K562 (cell line): ENCODE data around the gene ALDH9A1. TPM values are rescaled to one million over a fixed set of nuclear protein-coding genes. Genes with fewer than 3 reads are reported as not detected.

Source experiments
- BCLAF1 ChIP-seq, 2 experiments: fragments of 450-650 bp in 1 of 2; IDR thresholded peaks; 2 replicates each; pipeline ENCODE4 v1.6.1; 2011 to 2017; ENCODE audit warnings: low read depth in 2 of 2, antibody characterized with exemption in 1 of 2, borderline replicate concordance in 1 of 2, low read length in 1 of 2, mild to moderate bottlenecking in 1 of 2, mixed read lengths in 1 of 2; ENCODE audit not compliant: control insufficient read depth in 1 of 2
- ETV6 ChIP-seq, 3 experiments: fragments of 150-350 bp in 1 of 3; sonication (generic) in 1 of 3; formaldehyde crosslinking in 1 of 3; IDR thresholded peaks; 2 replicates each; pipeline versions ENCODE4 v1.6.1 to v1.8.0; 2014 to 2022; ENCODE audit warnings: borderline replicate concordance in 2 of 3, low read depth in 2 of 3, antibody characterized with exemption in 1 of 3, low read length in 1 of 3, mild to moderate bottlenecking in 1 of 3, missing genetic modification reagents in 1 of 3
- FOXK1 ChIP-seq: sonication (generic); formaldehyde crosslinking; IDR thresholded peaks from 2 replicates; pipeline ENCODE4 v1.8.0; 2022; ENCODE audit warnings: missing genetic modification reagents, mild to moderate bottlenecking, borderline replicate concordance
- GTF2E2 ChIP-seq: fragments of 200-800 bp; sonication (Bioruptor generic); IDR thresholded peaks from 2 replicates; pipeline ENCODE4 v1.6.1; 2016; ENCODE audit warnings: missing genetic modification characterization, missing compliant biosample characterization
- HNRNPH1 ChIP-seq: fragments of 200-400 bp; formaldehyde crosslinking; optimal IDR thresholded peaks from 2 replicates; pipeline ENCODE3; 2017; ENCODE audit warnings: low read depth, mild to moderate bottlenecking, low read length, moderate library complexity
- L3MBTL2 ChIP-seq: fragments of 450-650 bp; IDR thresholded peaks from 2 replicates; pipeline ENCODE4 v1.6.1; 2016; ENCODE audit warnings: mild to moderate bottlenecking, moderate library complexity
- MAFF ChIP-seq: IDR thresholded peaks from 2 replicates; pipeline ENCODE4 v1.6.1; 2012; ENCODE audit warnings: low read length, improper control_type of control experiment
- MEIS2 ChIP-seq: fragments of 450-650 bp; IDR thresholded peaks from 2 replicates; pipeline ENCODE4 v1.6.1; 2014; ENCODE audit warnings: mild to moderate bottlenecking; ENCODE audit not compliant: partially characterized antibody
- MLX ChIP-seq, 2 experiments: fragments of 450-650 bp in 1 of 2; sonication (generic) in 1 of 2; formaldehyde crosslinking; conservative IDR thresholded peaks; 2 replicates each; pipeline versions ENCODE4 v1.4.0 to v1.8.1; 2020 to 2022; ENCODE audit warnings: mild to moderate bottlenecking in 1 of 2, missing genetic modification reagents in 1 of 2
- NFIC ChIP-seq: fragments of 450-650 bp; IDR thresholded peaks from 2 replicates; pipeline ENCODE4 v1.6.1; 2017; ENCODE audit warnings: mild to moderate bottlenecking, inconsistent platforms
- PHF20 ChIP-seq: fragments of 450-650 bp; IDR thresholded peaks from 2 replicates; pipeline ENCODE4 v1.6.1; 2018; ENCODE audit not compliant: partially characterized antibody
- SMARCA5 ChIP-seq: fragments of 450-650 bp; IDR thresholded peaks from 2 replicates; pipeline ENCODE4 v1.6.1; 2016
- ZNF407 ChIP-seq: fragments of 450-650 bp; IDR thresholded peaks from 2 replicates; pipeline ENCODE4 v1.6.1; 2016; ENCODE audit warnings: low read depth
- ZNF511 ChIP-seq: sonication (generic); formaldehyde crosslinking; IDR thresholded peaks from 2 replicates; pipeline ENCODE4 v1.8.0; 2022; ENCODE audit warnings: mild to moderate bottlenecking, missing genetic modification reagents
- polyA plus RNA-seq, 8 experiments: library from polyadenylated mRNA; depleted of rRNA in 4 of 8; stranded (reverse) in 5 of 8; unstranded in 3 of 8; fragments of >200 nt; fragmentation: Nextera tagmentation in 2 of 8; fragmentation: Illumina TruSeq in 1 of 8; extraction: Ambion mirVana in 2 of 8; extraction: Trizol in 1 of 8; gene quantifications; 2 replicates each; pipeline versions ENCODE4 v1.2.1 to v1.2.3, GENCODE V29; 2011 to 2014; ENCODE audit warnings: inconsistent platforms in 1 of 8, missing spikeins in 1 of 8
- total RNA-seq, 7 experiments: library from RNA; depleted of rRNA in 6 of 7; stranded (reverse); fragments of >200 nt in 6 of 7; fragmentation: Illumina TruSeq in 2 of 7; extraction: Trizol in 2 of 7; gene quantifications; 2 replicates each; pipeline versions ENCODE4 v1.2.1 to v1.2.3, GENCODE V29; 2011 to 2021; ENCODE audit warnings: low replicate concordance in 1 of 7

The ALDH9A1 gene
- total and polyA plus RNA-seq, 9 of the 15 experiments (the other 6 are each of a cell fraction or from before 2014, with no cell fraction given), result 26.5 to 54.3 (median 39.2) TPM

GRCh38 chr1:165630629-165631341 lies 67.6 kb downstream of the ALDH9A1 start, which contains the start of gene MGST3 (continued):
- TF ChIP-seq FOXK1 (CRISPR knock-in tag), result 0 out of 2 replicates have a peak, but pooled peaks have one; percentile 25
- no peak for TF ChIP-seq HNRNPH1
- no peak for TF ChIP-seq BCLAF1 (IDR thresholded peaks at IDR 0.05; ENCODE audit: borderline replicate concordance in 1 of 2, control insufficient read depth in 1 of 2, low read depth in 2 of 2, low read length in 1 of 2)
- TF ChIP-seq MAFF, result peak; percentile 28; the same call in 1 of the 2 replicates
- TF ChIP-seq GTF2E2, result no peak
- peak; percentile 96 for TF ChIP-seq L3MBTL2
- peak; percentile 66 for TF ChIP-seq NFIC
- peak; percentile 99 for TF ChIP-seq ZNF407
- no peak for TF ChIP-seq SMARCA5
- TF ChIP-seq MLX (CRISPR knock-in tag; conservative IDR thresholded peaks at IDR 0.05), result no peak
- peak; percentile 67 for TF ChIP-seq MEIS2
- TF ChIP-seq ETV6 (IDR thresholded peaks at IDR 0.05; ENCODE audit: borderline replicate concordance in 1 of 2, low read depth in 2 of 2, low read length in 1 of 2), result no peak
- TF ChIP-seq ETV6 (CRISPR knock-in tag; IDR thresholded peaks at IDR 0.05; ENCODE audit: borderline replicate concordance), result peak; percentile 13; the same call in 1 of the 2 replicates
- peak; percentile 61 for TF ChIP-seq PHF20
- TF ChIP-seq ZNF511 (CRISPR knock-in tag), result peak; percentile 67; the same call in 1 of the 2 replicates
